NCI-H1694 treated with DMSO at 0.1 percent for 48 hours (cell line): Measurements from ENCODE around the gene CCDC15.
"Not testable (repeated sequence)": the region's sequence is repeated elsewhere in the genome, so short reads cannot be mapped to it uniquely, and the experiment has no call there.

Experiments used
- DNase-seq: peaks from one replicate; lab custom pipeline; 2025; lab: John Stamatoyannopoulos, UW

The CCDC15 gene

GRCh38 chr11:124941703-124942102 is 12.3 kb upstream of the CCDC15 start:
- no peak for DNase-seq

DNA sequence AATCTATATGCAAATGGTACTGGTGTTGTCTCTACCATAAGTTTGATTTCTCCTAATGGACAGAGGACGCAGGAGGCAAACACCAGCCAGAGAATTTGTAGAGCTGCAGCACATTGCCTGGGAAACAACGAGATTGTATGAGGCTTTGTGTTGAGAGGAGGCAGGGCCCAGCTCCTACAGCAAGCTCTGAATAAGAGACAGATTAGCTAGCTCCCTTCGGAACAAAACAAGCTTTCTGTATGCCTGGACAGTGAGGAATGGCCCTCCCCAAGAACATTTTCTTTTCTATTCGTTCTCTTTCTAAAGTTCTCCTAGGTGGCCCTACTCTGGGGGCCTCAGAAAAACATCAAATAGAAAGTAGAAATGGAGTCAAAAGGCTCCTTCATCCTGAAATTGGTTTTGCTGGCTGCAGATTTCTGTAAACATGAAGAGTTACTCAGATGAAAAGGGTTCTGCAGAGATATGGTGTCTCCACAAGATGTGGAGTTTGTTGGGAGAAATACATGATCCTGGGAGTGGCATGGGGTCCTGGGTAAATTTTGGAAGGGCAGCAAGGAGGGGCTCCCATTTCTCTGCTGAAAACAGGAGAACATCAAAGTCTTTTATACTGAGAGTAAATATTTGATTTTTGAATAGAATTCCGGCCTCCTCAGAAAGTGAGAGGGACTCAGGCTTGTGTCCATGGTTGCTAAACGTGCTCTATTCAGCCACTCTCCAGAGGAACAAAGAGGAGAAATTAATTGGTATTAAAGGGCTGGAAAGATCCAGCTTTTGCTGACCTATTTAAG is 11.3 kb upstream of the CCDC15 start:
- no peak for DNase-seq

DNA sequence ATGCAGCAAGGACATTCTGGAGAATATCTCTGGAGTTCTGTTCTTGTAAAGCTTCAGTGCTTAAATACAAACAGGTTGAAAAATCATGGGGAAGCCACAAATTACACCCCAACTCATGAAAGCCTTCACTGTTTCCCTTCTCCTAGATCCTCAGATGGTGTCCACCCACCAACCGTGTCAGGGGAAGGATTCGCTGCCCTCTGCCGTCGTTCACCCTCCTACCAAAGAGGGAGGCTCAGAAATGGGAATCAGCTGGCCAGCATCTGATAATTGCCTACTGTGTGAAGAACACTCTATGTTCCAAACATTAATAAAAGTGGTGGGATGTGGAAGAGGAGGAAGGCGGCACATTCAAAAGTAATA is 10.8 kb upstream of the CCDC15 start:
- no peak for DNase-seq

DNA sequence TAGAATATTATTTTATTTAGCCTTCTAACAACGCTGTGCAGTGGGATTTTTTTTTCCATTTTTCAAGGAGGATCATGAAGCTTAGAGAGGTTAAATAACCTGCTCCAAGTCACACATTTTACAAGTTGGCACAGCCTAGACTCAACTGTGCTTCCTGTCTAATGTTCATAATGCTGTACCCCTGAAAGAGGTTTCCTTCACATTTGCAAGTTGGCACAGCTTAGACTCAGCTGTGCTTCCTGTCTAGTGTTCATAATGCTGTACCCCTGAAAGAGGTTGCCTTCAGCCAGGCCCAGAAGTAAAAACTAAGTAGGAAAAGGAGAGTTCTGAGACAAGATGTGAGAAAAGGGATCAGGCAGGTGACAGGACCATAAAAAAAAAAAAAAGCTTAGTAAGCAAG is 10.3 kb upstream of the CCDC15 start:
- DNase-seq = no peak

DNA sequence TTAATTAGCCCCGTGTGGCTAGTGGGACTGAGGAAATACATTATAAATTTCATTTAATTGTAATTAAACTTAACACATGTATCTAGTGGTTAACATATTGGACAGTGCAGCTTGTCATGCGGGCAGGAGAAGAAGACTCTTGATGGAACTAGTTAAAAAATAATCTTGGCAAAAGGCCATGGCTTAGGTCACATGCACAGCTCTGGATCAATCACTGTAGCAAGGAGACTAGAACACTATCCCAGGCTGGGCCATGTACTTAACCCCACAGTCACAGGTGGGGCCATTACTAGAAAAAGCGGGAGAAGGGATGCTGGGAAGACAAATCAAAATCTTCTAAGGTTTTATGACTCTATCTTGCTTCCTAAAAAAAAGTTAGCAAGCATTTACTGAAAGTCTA is 9.4 kb upstream of the CCDC15 start:
- no peak for DNase-seq

- DNase-seq = no peak
Measured at GRCh38 chr11:124945826-124946225, 8.2 kb upstream of the CCDC15 start.

- no peak for DNase-seq
Measured at GRCh38 chr11:124946735-124947141, 7.3 kb upstream of the CCDC15 start.

DNA sequence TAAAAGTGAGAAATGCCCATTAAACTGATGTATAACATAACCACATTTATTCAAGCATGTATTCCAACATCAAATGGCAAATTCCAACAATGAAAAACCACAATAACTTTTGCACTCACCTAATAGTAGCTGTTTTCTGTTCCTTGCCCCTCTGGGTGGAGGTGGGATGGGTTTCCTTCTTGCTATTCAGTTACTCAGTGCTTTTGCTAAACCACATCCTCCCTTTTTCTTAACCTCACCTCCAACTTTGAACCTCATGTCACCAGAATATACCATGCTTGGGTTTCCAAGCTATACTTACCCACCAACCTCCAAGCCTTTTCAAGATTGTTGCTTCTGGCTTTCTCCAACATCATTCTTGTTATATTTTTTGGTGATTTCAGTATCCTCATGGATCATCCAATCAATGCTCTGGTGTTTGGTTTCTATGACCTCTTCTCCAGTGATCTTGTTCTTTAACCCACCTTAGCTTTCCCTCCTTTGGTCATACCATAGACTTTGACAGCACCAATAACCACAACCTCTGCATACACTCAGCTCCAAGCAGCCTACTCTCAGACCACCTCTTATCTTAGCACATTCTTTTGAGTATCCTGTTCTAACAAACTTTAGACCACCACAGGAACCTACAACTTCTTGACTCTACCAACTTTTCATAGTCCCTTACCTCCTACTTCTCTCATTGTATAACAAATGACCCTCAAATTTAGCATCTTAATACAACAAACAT is 3.2 kb upstream of the CCDC15 start:
- no peak for DNase-seq

DNA sequence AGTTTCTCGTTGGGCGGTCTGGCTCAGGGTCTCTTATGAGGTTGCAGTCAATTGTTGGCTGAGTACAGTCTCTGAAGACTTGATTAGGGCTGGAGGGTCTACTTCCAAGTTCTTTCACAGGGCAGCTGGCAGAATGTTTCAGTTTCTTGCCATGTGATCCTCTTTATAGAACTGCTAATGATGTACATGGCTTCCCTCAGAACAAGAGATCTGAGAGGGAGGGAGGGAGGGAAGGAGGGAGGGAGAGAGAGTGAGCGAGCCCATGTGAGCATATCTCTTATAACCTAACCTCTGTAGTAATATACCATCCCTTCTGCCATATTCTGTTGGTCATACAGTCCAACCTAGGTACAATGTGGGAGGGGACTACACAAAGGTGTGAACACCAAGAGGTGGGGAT is 2.7 kb upstream of the CCDC15 start:
- DNase-seq = no peak

DNA sequence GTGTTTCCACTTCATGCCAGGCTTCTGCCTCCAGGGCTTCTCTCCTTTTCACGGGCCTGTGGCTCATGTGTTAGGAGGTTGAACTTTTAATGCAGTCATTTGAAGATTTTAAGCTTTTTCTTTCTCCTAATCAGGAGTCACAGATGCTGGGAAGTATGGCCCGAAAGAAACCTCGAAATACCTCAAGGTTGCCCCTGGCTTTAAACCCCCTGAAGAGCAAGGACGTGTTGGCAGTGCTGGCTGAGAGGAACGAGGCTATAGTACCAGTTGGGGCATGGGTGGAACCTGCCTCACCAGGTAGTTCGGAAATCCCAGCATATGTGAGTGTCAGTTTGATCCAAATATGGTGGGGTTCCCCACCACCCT is 571 bp downstream of the CCDC15 start:
- DNase-seq = no peak

DNA sequence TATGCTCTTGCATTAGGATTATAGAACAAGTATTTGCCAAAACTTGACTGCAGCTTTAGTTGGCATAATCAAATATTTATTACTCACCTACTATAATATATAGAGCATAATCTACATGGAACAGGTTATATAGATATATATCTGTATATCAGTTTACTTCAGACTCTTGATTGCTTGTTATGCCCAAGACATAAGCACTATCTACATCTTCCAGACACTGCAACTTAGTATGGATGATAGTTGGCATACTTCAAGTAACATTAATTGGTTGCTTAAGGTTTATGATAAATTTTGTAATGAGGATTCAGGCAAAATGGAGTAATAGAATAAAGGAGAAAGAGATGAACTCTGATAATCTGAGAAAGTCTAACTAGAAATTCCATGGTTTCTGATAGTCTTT is 1.0 kb downstream of the CCDC15 start:
- DNase-seq = no peak

GRCh38 chr11:124961972-124962609 is 8.1 kb downstream of the CCDC15 start:
- DNase-seq = peak; percentile 34

DNA sequence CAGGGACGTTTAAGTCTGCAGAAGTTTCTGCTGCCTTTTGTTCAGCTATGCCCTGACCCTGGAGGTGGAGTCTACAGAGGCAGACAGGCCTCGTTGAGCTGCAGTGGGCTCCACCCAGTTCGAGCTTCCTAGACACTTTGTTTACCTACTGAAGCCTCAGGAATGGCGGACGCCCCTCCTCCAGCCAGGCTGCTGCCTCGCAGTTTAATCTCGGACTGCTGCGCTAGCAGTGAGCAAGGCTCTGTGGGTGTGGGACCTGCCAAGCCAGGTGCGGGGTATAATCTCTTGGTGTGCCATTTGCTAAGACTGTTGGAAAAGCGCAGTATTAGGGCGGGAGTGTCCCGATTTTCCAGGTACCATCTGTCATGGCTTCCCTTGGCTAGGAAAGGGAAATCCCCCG is 14.2 kb downstream of the CCDC15 start:
- DNase-seq = not testable (repeated sequence)

DNA sequence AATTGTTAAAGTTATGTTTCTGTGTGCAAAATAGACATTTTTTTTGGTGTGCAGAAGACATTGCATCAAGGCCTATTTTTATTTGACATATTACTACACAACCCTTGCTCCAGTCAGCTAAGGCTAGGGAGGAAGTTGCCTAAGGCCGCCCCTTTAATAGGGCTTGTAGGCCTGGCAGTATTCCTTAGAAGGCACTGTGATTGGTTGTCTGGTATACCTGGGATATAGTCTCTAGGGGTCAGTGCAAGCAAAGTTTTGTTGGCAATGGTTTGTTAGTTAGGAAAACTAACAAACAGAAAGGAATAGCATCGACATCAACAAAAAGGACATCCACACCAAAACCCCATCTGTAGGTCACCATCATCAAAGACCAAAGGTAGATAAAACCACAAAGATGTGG is 16.9 kb downstream of the CCDC15 start:
- no peak for DNase-seq

- DNase-seq = no peak
Measured at GRCh38 chr11:124971810-124972209, 17.8 kb downstream of the CCDC15 start.

DNA sequence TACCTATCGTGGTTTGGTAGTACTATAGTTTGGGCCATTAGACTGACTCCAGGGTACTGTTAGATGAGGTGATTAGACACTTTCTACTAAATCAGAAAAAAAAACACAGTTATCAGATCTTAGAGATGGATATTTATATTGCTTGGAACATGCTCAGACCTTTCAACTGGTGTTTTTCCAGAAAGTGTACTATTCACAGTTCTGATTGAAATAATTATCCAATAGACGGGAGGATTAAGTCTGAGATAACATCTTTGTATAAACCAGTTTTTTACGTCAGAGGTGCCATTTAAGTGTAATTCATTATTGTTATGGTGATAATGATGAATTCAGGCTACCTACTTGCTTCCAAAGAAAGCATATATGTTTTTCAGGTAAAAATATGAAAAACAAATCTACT is 22.5 kb downstream of the CCDC15 start:
- DNase-seq = no peak

- no peak for DNase-seq
Measured at GRCh38 chr11:124977006-124977405, 23.0 kb downstream of the CCDC15 start.

DNA sequence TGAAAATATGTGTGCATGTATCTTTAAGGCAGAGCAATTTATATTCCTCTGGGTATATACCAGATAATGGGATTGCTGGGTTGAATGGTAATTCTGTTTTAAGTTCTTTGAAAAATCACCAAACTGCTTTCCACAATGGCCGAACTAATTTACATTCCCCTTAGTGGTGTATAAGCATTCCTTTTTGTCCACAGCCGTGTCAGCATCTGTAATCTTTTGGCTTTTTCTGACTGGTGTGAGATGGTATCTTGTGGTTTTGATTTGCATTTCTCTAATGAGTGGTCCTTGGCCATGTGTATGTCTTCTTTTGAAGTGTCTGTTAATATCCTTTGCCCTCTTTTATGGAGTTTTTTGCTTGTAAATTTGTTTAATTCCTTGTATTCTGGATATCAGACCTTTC is 24.3 kb downstream of the CCDC15 start:
- no peak for DNase-seq

DNA sequence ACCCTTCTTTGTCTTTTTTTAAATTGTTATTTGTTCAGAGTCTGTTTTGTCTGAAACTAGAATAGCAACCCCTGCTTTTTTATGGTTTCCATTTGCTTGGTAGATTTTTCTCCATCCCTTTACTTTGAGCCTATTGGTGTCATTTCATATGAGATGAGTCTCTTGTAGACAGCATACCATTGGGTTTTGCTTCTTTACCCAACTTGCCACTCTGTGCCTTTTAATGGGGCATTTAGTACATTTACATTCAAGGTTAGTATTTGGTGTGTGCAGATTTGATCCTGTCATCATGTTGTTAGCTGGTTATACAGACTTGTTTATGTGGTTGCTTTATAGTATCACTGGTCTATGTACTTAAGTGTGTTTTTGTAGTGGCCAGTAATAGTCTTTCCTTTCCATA is 28.0 kb downstream of the CCDC15 start:
- DNase-seq = no peak

GRCh38 chr11:124983674-124984511 is 29.9 kb downstream of the CCDC15 start:
- DNase-seq = no peak

- no peak for DNase-seq
Measured at GRCh38 chr11:124984512-124984854, 30.5 kb downstream of the CCDC15 start.

DNA sequence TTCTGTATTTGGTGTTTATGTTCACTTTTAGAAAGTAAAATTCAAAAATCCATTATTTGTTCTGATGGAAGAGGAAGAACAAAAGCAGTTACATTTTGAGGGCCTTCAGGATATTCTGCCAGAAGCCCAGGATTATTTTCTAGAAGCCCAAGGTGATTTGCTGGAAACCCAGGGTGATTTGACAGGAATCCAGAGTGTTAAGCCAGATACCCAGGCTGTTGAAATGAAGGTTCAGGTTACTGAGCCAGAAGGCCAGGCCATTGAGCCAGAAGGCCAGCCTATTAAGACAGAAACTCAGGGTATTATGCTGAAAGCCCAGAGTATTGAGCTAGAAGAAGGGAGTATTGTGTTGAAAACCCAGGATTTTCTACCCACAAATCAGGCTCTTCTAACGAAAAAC is 33.1 kb downstream of the CCDC15 start:
- no peak for DNase-seq

GRCh38 chr11:124988063-124988462 is 34.1 kb downstream of the CCDC15 start:
- DNase-seq = no peak
